IMR-90 (cell line): ENCODE measurements around the gene EXOC4.

Experiments used
- BHLHE40 ChIP-seq: fragments of 150-350 bp; IDR thresholded peaks from 2 replicates; pipeline ENCODE4 v1.6.1; 2016; ENCODE audit warnings: mild to moderate bottlenecking, low read depth, low read length
- CEBPB ChIP-seq: IDR thresholded peaks from 2 replicates; pipeline ENCODE4 v1.6.1; 2012; ENCODE audit warnings: low read depth, low read length, improper control_type of control experiment
- CHD1 ChIP-seq: IDR thresholded peaks from 2 replicates; pipeline ENCODE4 v1.6.1; 2012; ENCODE audit warnings: low read depth, low read length, improper control_type of control experiment
- CTCF ChIP-seq: conservative IDR thresholded peaks from 2 replicates; pipeline ENCODE4 v1.5.1; 2012; ENCODE audit warnings: mild to moderate bottlenecking, low read depth, low read length, improper control_type of control experiment
- FOS ChIP-seq: fragments of 150-350 bp; IDR thresholded peaks from 2 replicates; pipeline ENCODE4 v1.6.1; 2016; ENCODE audit warnings: low read depth, low read length
- MAFK ChIP-seq: IDR thresholded peaks from 2 replicates; pipeline ENCODE4 v1.6.1; 2012; ENCODE audit warnings: low read depth, low read length, improper control_type of control experiment
- MAZ ChIP-seq: IDR thresholded peaks from 2 replicates; pipeline ENCODE4 v1.6.1; 2012; ENCODE audit warnings: low read depth, mild to moderate bottlenecking, low read length, improper control_type of control experiment, moderate library complexity, borderline replicate concordance
- MXI1 ChIP-seq: IDR thresholded peaks from 2 replicates; pipeline ENCODE4 v1.6.1; 2012; ENCODE audit warnings: low read depth, mild to moderate bottlenecking, low read length, moderate library complexity, borderline replicate concordance
- POLR2A ChIP-seq: IDR thresholded peaks from 2 replicates; pipeline ENCODE4 v1.6.1; 2012; ENCODE audit warnings: mild to moderate bottlenecking, low read depth, low read length
- RAD21 ChIP-seq: IDR thresholded peaks from 2 replicates; pipeline ENCODE4 v1.6.1; 2012; ENCODE audit warnings: low read length, improper control_type of control experiment
- RCOR1 ChIP-seq: IDR thresholded peaks from 2 replicates; pipeline ENCODE4 v1.6.1; 2012; ENCODE audit warnings: mild to moderate bottlenecking, low read length, improper control_type of control experiment; ENCODE audit not compliant: insufficient replicate concordance
- RFX5 ChIP-seq: IDR thresholded peaks from 2 replicates; pipeline ENCODE4 v1.8.0; 2012; ENCODE audit warnings: low read depth, mild to moderate bottlenecking, low read length, moderate library complexity
- SMC3 ChIP-seq: fragments of 150-350 bp; IDR thresholded peaks from 2 replicates; pipeline ENCODE4 v1.6.1; 2016; ENCODE audit warnings: low read depth, mild to moderate bottlenecking, antibody characterized with exemption, low read length, moderate library complexity

- TF ChIP-seq CTCF: no peak
- TF ChIP-seq CEBPB: no peak
- no peak for TF ChIP-seq MAZ
- no peak for TF ChIP-seq POLR2A
- TF ChIP-seq MXI1: no peak
- TF ChIP-seq RCOR1: no peak
- TF ChIP-seq RFX5: no peak
- TF ChIP-seq SMC3: no peak
- TF ChIP-seq BHLHE40: no peak
- TF ChIP-seq RAD21: no peak
- TF ChIP-seq CHD1: no peak
- TF ChIP-seq MAFK: no peak
- no peak for TF ChIP-seq FOS
These were observed 283.6 kb downstream of the EXOC4 start for GRCh38 chr7:133536450-133536849.
